Mucosa of rectum (tissue), 2 donors: ENCODE data around the gene OR2A5.

ENCODE experiments used
- H3K27ac ChIP-seq, 2 donors: one replicate each; pipeline ENCODE4 v1.7.0; 2013; ENCODE audit warnings: inconsistent platforms in 2 of 2, low read depth in 2 of 2, low read length in 2 of 2
- H3K27me3 ChIP-seq, 2 donors: one replicate each; pipeline ENCODE4 v1.7.0; 2013; ENCODE audit warnings: low read length in 2 of 2; ENCODE audit not compliant: control insufficient read depth in 2 of 2, insufficient read depth in 2 of 2
- H3K36me3 ChIP-seq, 2 donors: one replicate each; pipeline ENCODE4 v1.7.0; 2013; ENCODE audit warnings: low read length in 2 of 2; ENCODE audit not compliant: control insufficient read depth in 2 of 2, insufficient read depth in 2 of 2
- H3K4me1 ChIP-seq, 2 donors: one replicate each; pipeline ENCODE4 v1.7.0; 2013; ENCODE audit warnings: low read length in 2 of 2, mild to moderate bottlenecking in 1 of 2; ENCODE audit not compliant: control insufficient read depth in 2 of 2, insufficient read depth in 2 of 2
- H3K4me3 ChIP-seq, 2 donors: one replicate each; pipeline ENCODE4 v1.7.0; 2013; ENCODE audit warnings: low read length in 2 of 2
- H3K9ac ChIP-seq, 2 donors: one replicate each; pipeline ENCODE4 v1.7.0; 2013; ENCODE audit warnings: low read length in 2 of 2, low read depth in 1 of 2, mild to moderate bottlenecking in 1 of 2
- H3K9me3 ChIP-seq, 2 donors: one replicate each; pipeline ENCODE4 v1.7.0; 2013; ENCODE audit warnings: low read length in 2 of 2; ENCODE audit not compliant: control insufficient read depth in 2 of 2
- donor health status: healthy.
- donor health status: Normal muscosa, but diverticular disease.

The OR2A5 gene

GRCh38 chr7:144063710-144064109, 15.0 kb downstream of the OR2A5 start:
- Histone ChIP-seq H3K27me3 (no peaks in the 10 kb centered on the region), H3K36me3 (no peaks in the 10 kb centered on the region), H3K4me3 (no peak overlapping the region)

GRCh38 chr7:144069511-144069910, 20.8 kb downstream of the OR2A5 start, which contains the start of gene OR2A25:
Gene OR2A25 (plus strand): TSS chr7:144069811. CDS start chr7:144074220, 4,409 bp downstream.
- Histone ChIP-seq H3K27ac (no peak within 1 kb of the TSS), H3K27me3 (no peaks in the 10 kb centered on the region), H3K4me3 (no peak within 1 kb of the TSS), H3K9ac (no peak within 1 kb of the TSS), H3K36me3 (no peaks in the 10 kb centered on the region), H3K9me3 (no peaks in the 10 kb centered on the region), H3K4me1 (no peaks in the 10 kb centered on the region)

More at GRCh38 chr7:144063710-144064109, 15.0 kb downstream of the OR2A5 start:
- Histone ChIP-seq H3K4me1 (no peaks in the 10 kb centered on the region), H3K9ac (no peak overlapping the region), H3K27ac (no peak overlapping the region), H3K9me3 (no peaks in the 10 kb centered on the region)

- H3K4me1 ChIP-seq: no peaks in the 10 kb centered on the region
These were observed 21.2 kb downstream of the OR2A5 start for GRCh38 chr7:144069953-144070352.

GRCh38 chr7:144074374-144074773, 25.6 kb downstream of the OR2A5 start:
- Histone ChIP-seq H3K9me3 (no peaks in the 10 kb centered on the region), H3K9ac (no peak overlapping the region), H3K27me3 (no peaks in the 10 kb centered on the region), H3K36me3 (no peaks in the 10 kb centered on the region), H3K27ac (no peak overlapping the region), H3K4me3 (no peak overlapping the region), H3K4me1 (no peaks in the 10 kb centered on the region)

More at GRCh38 chr7:144069953-144070352, 21.2 kb downstream of the OR2A5 start:
- H3K36me3 ChIP-seq: no peaks in the 10 kb centered on the region
- H3K27ac ChIP-seq: no peak overlapping the region
- H3K9ac ChIP-seq: no peak overlapping the region
- no peak overlapping the region for H3K4me3 ChIP-seq
- H3K9me3 ChIP-seq: no peaks in the 10 kb centered on the region
- no peaks in the 10 kb centered on the region for H3K27me3 ChIP-seq

- no peaks in the 10 kb centered on the region for H3K4me1 ChIP-seq
- no peak within 1 kb of the TSS for H3K27ac ChIP-seq
- no peaks in the 10 kb centered on the region for H3K9me3 ChIP-seq
- no peak within 1 kb of the TSS for H3K9ac ChIP-seq
- H3K36me3 ChIP-seq: no peaks in the 10 kb centered on the region
- H3K27me3 ChIP-seq: no peaks in the 10 kb centered on the region
- H3K4me3 ChIP-seq: no peak within 1 kb of the TSS
These were observed 37.2 kb downstream of the OR2A5 start, which contains the start of gene OR2A12 for GRCh38 chr7:144085978-144086377. Gene OR2A12 (plus strand): TSS chr7:144086278. CDS start chr7:144095108, 8,830 bp downstream.

- Histone ChIP-seq H3K9ac (no peak overlapping the region), H3K27me3 (no peaks in the 10 kb centered on the region), H3K9me3 (no peaks in the 10 kb centered on the region)
These were observed 38.0 kb downstream of the OR2A5 start for GRCh38 chr7:144086730-144087129.

GRCh38 chr7:144087230-144087629, 38.5 kb downstream of the OR2A5 start:
- Histone ChIP-seq H3K9ac (no peak overlapping the region), H3K27ac (no peak overlapping the region), H3K4me3 (no peak overlapping the region), H3K36me3 (no peaks in the 10 kb centered on the region), H3K9me3 (no peaks in the 10 kb centered on the region), H3K4me1 (no peaks in the 10 kb centered on the region), H3K27me3 (no peaks in the 10 kb centered on the region)

More at GRCh38 chr7:144086730-144087129, 38.0 kb downstream of the OR2A5 start:
- Histone ChIP-seq H3K4me3 (no peak overlapping the region), H3K36me3 (no peaks in the 10 kb centered on the region), H3K4me1 (no peaks in the 10 kb centered on the region), H3K27ac (no peak overlapping the region)

GRCh38 chr7:144090667-144091066, 41.9 kb downstream of the OR2A5 start:
- Histone ChIP-seq H3K4me1 (no peaks in the 10 kb centered on the region), H3K27ac (no peak overlapping the region), H3K27me3 (no peaks in the 10 kb centered on the region), H3K9ac (no peak overlapping the region), H3K9me3 (no peaks in the 10 kb centered on the region), H3K4me3 (no peak overlapping the region), H3K36me3 (no peaks in the 10 kb centered on the region)

GRCh38 chr7:144098776-144099175, 50.0 kb downstream of the OR2A5 start:
- no peaks in the 10 kb centered on the region for H3K36me3 ChIP-seq
- H3K9me3 ChIP-seq: no peaks in the 10 kb centered on the region
- H3K9ac ChIP-seq: no peak overlapping the region
- H3K4me3 ChIP-seq: no peak overlapping the region
- H3K4me1 ChIP-seq: no peaks in the 10 kb centered on the region
- no peak overlapping the region for H3K27ac ChIP-seq
- no peaks in the 10 kb centered on the region for H3K27me3 ChIP-seq

- no peaks in the 10 kb centered on the region for H3K9me3 ChIP-seq
- H3K36me3 ChIP-seq: no peaks in the 10 kb centered on the region
- H3K4me1 ChIP-seq: no peaks in the 10 kb centered on the region
- no peak overlapping the region for H3K9ac ChIP-seq
- H3K27me3 ChIP-seq: no peaks in the 10 kb centered on the region
- no peak overlapping the region for H3K27ac ChIP-seq
- H3K4me3 ChIP-seq: no peak overlapping the region
These were observed 51.9 kb downstream of the OR2A5 start for GRCh38 chr7:144100607-144101006.

- no peaks in the 10 kb centered on the region for H3K9me3 ChIP-seq
- no peaks in the 10 kb centered on the region for H3K27me3 ChIP-seq
- no peak overlapping the region for H3K9ac ChIP-seq
- no peaks in the 10 kb centered on the region for H3K36me3 ChIP-seq
- H3K4me1 ChIP-seq: no peaks in the 10 kb centered on the region
- H3K27ac ChIP-seq: no peak overlapping the region
- H3K4me3 ChIP-seq: no peak overlapping the region
These were observed 53.3 kb downstream of the OR2A5 start for GRCh38 chr7:144102041-144102440.
